GM18505 (cell line): Measurements from ENCODE around the gene ASGR2.
"Not testable (repeated sequence)": the region's sequence is repeated elsewhere in the genome, so short reads cannot be mapped to it uniquely, and the experiment has no call there.

Experiments
- ATAC-seq: cut with Tn5 transposase; IDR thresholded peaks from one replicate; pipeline ENCODE4 v1.9.1; 2021; ENCODE audit not compliant: unreplicated experiment
- POLR2A ChIP-seq: IDR thresholded peaks from 4 replicates; pipeline ENCODE4 v1.6.1; 2011; ENCODE audit warnings: borderline replicate concordance; ENCODE audit not compliant: insufficient read depth, insufficient read length; ENCODE audit errors: extremely low read depth

Gene ASGR2

GRCh38 chr17:7114241-7114874, at the start of gene ASGR2:
ASGR2 (minus strand) TSS chr17:7114822; CDS start chr17:7114240, 582 bp downstream.
- no peak for TF ChIP-seq POLR2A
- ATAC-seq = no peak

DNA sequence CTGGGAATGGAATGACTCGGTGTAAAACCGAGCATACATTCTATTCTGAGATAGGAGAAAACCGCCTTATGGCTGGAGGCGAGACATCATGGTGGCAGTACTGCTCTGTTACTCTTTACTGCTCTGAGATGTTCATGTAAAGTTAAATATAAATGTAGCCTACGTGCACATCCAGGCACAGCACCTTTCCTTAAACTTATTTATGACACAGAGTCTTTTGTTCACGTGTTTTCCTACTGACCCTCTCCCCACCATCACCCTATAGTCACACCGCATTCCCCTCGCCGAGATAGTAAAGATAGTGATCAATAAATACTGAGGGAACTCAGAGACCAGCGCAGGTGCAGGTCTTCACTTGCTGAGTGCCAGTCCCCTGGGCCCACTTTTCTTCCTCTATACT, 44.9 kb upstream of the ASGR2 start:
- not testable (repeated sequence) for ATAC-seq

- ATAC-seq = not testable (repeated sequence)
These were observed 43.8 kb upstream of the ASGR2 start for GRCh38 chr17:7158424-7158823.

GRCh38 chr17:7156342-7156940, 41.8 kb upstream of the ASGR2 start:
- no peak for ATAC-seq

DNA sequence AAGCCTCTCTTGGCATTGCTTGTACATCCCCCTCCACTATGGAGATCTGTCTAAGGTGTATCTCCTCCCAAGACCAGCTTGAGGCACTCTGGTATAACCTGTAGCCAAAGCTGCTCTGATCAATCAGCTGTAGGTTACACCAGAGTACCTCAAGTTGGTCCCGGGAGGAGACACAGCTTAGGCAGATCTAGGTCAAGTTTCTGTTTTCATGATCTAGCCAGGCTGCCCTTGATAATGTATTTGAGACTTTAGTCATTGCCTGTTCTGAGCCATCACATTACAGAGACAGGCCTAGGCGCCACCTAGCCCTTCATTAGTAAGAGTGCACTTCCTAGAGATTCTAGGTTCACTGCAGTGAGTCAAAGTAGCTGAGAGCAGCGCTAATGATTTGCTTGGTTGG, 33.1 kb upstream of the ASGR2 start:
- no peak for TF ChIP-seq POLR2A
- no peak for ATAC-seq

More at GRCh38 chr17:7156342-7156940, 41.8 kb upstream of the ASGR2 start:
- TF ChIP-seq POLR2A = no peak

DNA sequence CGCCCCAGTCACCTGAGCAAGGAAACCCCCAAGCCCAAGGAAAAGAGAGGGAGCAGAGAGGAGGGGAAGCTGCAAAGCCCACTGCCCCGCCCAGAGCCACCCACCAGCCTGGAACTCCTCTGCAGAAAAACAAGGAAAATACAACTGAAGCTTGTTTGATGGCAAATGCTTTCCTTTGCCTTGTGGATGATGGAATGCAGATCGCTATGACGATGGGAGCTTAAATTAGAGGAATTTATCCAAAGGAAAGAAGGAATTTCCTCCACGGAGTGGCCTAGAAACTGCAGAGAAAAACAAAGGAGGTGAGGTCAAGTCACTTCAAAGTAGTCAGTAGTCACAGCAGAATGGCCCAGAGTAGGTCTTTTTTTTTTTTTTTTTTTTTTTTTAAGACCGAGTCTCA, 31.5 kb upstream of the ASGR2 start:
- TF ChIP-seq POLR2A = no peak
- no peak for ATAC-seq

DNA sequence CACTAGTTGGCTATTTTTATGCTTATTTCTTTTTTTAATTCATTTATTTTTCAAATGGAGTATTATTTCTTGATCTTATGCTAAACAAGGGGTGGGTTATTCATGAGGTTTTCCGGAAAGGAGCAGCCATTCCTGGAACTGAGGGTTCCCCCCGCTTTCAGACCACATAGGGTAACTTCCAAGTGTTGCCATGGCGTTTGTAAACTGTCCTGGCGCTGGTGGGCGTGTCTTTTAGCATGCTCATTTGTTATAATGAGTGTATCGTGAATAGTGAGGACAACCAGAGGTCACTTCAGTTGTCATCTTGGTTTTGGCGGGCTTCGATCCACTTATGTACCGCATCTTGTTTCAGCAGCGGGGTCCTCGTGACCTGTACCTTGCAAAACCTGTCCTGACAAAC, 29.6 kb upstream of the ASGR2 start:
- ATAC-seq = no peak
- no peak for TF ChIP-seq POLR2A

DNA sequence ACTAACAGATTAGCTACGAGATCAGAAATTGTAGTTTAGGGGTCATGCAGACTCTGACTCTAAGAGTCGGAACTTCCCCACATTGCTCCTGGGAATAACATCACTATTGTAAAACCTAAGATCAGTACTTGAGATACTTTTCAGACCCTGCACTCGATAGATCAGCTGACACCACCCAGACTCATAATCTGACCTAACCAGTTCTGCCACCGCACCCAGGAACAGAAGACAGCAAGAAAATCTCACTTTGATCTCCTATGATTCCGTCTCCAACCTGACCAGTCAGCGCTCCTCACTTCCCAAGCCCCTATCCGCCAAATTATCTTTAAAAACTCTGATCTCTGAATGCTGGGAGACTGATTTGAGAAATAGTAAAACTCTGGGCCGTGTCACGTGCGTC, 27.2 kb upstream of the ASGR2 start:
- TF ChIP-seq POLR2A = no peak
- no peak for ATAC-seq

- no peak for TF ChIP-seq POLR2A
These were observed 24.8 kb upstream of the ASGR2 start for GRCh38 chr17:7139400-7139799.

DNA sequence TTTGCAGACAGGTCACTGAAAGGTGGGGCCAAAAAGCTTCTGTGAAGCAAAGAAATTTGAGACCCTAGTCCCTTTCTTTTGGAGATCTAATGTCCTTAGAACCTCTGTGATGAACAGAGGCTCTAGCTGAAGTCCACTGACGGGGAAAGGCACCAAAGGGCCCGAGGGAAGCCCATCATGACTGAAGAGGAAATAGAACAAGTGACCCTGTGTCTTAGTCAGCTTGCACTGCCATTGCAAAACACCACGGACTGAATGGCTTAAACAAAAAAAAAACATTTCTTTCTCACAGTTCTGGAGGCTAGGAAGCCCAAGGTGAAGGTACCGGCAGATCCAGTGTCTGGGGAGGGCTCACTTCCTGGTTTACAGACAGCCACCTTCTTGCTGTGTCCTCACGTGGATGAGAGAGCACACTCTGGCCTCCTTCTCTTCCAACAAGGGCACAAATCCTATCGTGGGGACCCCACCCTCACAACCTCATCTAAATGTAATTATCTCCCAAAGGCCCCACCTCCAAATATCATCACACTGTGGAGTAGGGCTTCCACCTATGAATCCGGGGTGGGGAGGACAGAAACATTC, 24.3 kb upstream of the ASGR2 start:
- no peak for ATAC-seq
- no peak for TF ChIP-seq POLR2A

More at GRCh38 chr17:7139400-7139799, 24.8 kb upstream of the ASGR2 start:
- ATAC-seq = no peak

DNA sequence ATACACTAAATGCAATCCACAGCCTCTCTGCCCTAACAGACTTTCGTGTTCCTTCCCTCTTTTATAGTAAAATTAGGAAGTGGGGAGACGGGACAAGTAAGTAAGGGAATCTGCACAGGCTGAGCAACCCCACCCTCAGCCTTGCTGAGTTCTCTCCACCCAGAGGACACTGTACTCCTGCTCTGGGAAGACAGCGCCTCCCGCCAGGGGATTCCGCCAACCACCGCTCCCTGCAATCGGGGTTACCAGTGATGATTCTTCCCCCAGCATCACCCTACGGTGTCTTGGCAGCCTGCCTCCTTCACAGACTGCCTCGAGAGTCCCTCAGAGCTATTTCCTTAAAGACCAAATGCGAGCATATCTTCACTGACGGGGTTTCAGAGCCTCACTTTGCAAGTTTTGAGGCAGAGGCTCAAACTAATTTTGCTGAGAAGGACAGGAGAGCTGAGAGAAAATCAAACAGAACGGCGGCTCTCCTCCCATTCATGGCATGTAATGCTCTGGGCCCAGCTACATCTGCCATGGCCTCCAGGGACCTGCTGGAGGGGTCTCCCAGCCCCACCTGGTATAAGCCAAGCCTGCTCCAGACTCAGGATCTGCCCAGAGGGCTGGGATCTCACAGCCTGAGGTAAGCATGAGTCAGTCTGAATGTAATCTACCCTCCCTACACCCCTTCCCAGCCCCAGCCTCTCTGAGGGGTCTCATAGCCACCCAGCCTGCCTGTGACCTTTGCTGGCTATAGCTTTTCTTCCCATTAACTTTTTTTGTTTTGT, 22.7 kb upstream of the ASGR2 start:
- ATAC-seq = no peak
- no peak for TF ChIP-seq POLR2A

- no peak for TF ChIP-seq POLR2A
- ATAC-seq = no peak
These were observed 21.8 kb upstream of the ASGR2 start for GRCh38 chr17:7136266-7136877.

DNA sequence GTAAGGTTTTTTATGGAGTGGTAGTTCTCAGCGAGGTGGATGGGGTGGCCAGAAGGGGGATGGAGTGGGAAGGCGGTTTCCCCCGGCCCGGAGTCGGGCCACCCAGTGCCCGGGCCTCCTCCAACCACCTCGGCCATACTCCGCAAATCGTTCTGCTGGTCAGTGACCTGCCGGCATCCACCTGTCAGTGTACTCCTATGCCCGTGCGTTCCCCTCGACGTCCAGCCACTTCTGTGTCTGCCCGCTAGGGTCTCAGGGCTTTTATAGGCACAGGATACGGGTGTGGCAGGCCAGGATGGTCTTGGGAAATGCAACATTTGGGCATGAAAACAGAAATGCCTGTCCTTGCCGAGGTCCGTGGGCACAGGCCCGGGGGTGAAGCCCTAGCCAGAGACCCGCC, 19.3 kb upstream of the ASGR2 start:
- TF ChIP-seq POLR2A = no peak
- ATAC-seq = no peak
